ENCODE data around the gene RAP1A.

DNA sequence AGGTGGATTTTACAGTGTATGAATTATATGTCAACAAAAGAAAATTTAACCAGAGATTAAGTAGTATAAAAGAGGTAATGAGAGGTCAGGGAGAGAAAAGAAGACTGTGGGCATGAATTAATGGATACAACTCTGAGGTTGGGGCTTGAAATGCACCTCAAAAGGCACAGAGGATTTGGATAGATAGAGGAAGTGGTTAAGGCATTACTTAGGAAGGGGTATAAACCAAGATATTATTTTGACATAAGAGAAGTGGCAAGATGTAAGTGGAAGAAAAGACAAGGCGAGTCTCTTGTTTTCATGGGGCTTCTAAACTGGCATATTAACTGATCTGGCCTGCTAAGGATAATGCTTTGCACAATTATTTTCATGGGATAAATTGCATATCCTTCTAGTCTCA lies 34.1 kb downstream of the RAP1A start:
- TF ChIP-seq POLR2AphosphoS5 (IDR thresholded peaks at IDR 0.05; ENCODE audit: borderline replicate concordance, low read depth, low read length) (no peak), FOXP2 (optimal IDR thresholded peaks at IDR 0.05; ENCODE audit: control extremely low read depth, extremely low read length, insufficient read depth) (no peak), EZH2 (IDR thresholded peaks at IDR 0.05) (no peak)
